Left kidney (tissue), 1 donor: Measurements from ENCODE around the gene C17orf114.
A peak's percentile ranks its signal among the peaks of the same experiment; 100 is the strongest.

Experiments used
- DNase-seq: peaks from one replicate; pipeline ENCODE4 v3.0.0-alpha.2; 2013

The C17orf114 gene

GRCh38 chr17:4823373-4824089 lies 21.4 kb upstream of the C17orf114 start:
- no peak for DNase-seq

DNA sequence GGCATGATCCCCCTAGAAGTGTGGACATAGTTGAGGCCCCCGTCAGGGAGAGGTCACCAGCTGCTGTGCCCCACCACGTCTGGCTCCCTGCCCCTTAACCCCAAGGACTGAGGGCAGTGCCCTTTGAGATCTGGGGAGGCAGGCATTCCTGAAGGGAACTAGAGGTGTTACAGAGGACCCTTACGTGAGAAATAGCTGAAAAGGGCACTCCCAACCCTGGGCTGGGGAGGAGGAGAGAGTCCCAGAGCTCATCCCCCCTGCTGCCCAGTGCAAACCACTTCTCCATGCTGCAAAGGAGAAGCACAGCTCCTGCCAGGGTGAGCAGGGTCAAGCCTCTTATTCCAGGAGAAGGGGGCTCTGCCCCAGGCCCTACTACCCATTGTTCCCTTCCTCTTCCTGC lies 20.7 kb upstream of the C17orf114 start:
- DNase-seq = no peak

DNA sequence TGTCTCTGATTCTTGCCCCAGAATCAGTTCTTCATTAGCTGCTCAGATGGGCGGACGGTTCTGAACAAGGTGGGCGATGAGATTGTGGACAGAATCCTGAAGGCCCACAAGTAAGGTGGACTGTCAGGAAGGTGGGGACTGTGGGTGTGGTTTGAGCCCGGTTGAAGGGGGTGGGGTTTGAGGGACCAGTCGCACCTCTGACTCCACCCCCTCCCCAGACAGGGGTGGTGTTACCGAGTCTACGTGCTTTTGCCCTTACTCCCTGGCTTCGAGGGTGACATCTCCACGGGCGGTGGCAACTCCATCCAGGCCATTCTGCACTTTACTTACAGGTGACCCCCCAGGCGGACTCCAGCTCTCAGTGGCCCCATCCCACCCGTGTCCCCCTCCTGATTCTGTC lies 16.1 kb upstream of the C17orf114 start:
- DNase-seq = no peak

GRCh38 chr17:4816826-4817225 lies 14.7 kb upstream of the C17orf114 start:
- DNase-seq = no peak

GRCh38 chr17:4815043-4815675 lies 13.0 kb upstream of the C17orf114 start:
- DNase-seq = no peak

DNA sequence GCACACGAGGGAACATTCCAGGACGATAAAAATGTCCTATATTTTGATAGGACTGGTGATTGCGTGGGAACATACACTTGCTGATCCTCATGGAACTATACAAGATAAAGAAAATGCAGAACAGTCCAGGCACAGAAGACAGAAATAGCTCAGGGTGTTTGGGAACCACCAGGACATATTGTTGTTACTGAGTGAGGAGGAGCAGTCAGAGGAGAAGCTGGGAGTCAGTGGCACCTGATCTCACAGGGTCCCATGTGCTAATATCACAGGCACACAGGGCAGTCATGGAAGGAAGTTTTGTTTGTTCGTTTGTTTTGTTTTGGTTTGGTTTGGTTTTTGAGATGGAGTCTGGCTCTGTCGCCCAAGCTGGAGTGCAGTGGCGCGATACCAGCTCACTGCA lies 10.6 kb upstream of the C17orf114 start:
- no peak for DNase-seq

DNA sequence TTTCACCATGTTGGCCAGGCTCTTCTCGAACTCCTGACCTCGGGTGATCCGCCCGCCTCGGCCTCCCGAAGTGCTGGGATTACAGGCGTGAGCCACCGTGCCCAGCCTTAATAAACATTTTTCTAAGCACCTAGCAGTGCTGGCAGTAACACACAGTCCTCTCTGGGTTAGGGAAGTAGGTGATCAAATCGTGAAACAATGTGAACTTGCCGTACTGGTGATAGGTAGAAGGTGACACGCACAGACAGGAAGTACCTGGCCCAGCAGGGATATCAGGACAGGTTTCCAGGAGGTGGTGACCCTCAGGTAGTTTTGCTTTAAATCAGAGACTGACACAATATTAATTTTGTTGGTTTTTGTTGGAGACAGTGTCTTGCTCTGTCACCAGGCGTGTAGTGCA lies 9.3 kb upstream of the C17orf114 start:
- DNase-seq = no peak

- DNase-seq = no peak
Observed at GRCh38 chr17:4810696-4811290, 8.7 kb upstream of the C17orf114 start.

- no peak for DNase-seq
Observed at GRCh38 chr17:4808378-4808767, 6.2 kb upstream of the C17orf114 start.

GRCh38 chr17:4807605-4808377 lies 5.7 kb upstream of the C17orf114 start:
- DNase-seq = no peak

- DNase-seq = peak; percentile 83
Observed at GRCh38 chr17:4806777-4807604, 4.9 kb upstream of the C17orf114 start, which contains the start of gene PLD2. PLD2 (plus strand) TSS chr17:4807152; CDS start chr17:4807773, 621 bp downstream.

GRCh38 chr17:4806456-4806776 lies 4.3 kb upstream of the C17orf114 start:
- no peak for DNase-seq

GRCh38 chr17:4800462-4801196 lies 1.5 kb downstream of the C17orf114 start:
- no peak for DNase-seq

GRCh38 chr17:4796552-4796920 lies 5.6 kb downstream of the C17orf114 start:
- no peak for DNase-seq

GRCh38 chr17:4795168-4795567 lies 7.0 kb downstream of the C17orf114 start:
- DNase-seq = no peak

DNA sequence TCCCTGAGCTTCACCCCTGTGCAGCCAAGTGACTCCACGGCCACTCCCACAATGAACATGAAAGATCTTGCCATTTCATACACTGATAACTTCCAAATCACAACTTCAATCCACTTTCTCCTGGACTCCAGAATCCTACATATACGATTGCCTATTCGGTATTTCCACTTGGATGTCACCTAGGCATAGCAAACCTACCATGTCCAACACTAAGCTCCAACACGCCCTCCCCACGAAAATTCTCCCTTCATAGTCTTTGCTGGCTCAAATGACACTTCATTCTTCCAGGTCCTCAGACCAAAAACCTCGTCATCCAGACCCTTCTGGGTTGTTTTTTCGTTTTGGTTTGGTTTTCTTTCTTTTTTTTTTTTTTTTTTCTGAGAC lies 11.4 kb downstream of the C17orf114 start:
- no peak for DNase-seq

GRCh38 chr17:4789951-4790704 lies 12.0 kb downstream of the C17orf114 start:
- peak; percentile 78 for DNase-seq

GRCh38 chr17:4789701-4789950 lies 12.5 kb downstream of the C17orf114 start:
- DNase-seq = no peak

DNA sequence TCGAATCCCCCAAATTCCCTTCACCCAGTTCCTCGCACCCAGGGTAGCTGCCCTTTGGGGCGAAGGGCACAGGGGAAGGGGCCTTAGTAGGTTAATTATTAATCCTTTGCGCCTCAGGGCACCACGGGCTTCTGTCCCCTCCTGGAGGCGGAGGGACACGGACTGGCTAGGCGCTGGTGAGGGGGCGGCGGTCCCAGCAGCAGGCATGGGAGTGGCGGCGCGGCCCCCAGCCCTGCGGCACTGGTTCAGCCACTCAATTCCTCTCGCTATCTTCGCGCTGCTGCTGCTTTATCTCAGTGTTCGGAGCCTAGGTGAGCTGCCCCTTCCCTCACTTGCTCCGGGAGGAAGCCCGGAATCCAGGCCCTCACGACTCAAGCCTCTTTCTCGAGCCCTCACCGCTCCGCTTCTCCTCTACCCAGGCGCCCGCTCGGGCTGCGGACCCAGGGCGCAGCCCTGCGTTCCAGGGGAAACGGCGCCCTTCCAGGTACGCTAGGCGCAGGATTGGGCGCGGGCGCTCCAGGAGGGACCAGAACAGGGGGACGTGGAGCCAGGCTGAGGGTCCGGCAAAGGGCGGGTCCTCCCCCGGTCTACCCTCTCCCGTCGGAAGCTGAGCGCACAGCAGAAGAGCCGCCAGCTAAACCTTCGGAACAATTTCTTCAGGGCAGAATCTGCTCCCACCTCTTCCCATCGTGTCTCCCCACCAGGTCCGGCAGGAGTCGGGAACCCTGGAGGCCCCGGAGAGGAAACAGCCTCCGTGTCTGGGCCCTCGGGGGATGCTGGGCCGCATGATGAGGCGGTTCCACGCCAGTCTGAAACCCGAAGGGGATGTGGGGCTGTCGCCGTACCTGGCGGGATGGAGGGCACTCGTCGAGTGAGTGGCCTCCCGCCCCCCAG lies 13.1 kb downstream of the C17orf114 start, which contains the start of gene GLTPD2:
Gene GLTPD2, plus strand, starts transcription at position 158 of the 894 bp plus-strand sequence. Its CDS starts 48 bp downstream, at position 206.
- no peak for DNase-seq
